Hepatocyte (in vitro differentiated cells): Measurements from ENCODE around the gene DNAJC25. TPM values are rescaled to one million over a fixed set of nuclear protein-coding genes. Genes with fewer than 3 reads are reported as not detected.

Experiments used
- DNase-seq: peaks from one replicate; pipeline ENCODE4 v3.0.0-alpha.2; 2016; ENCODE audit warnings: low spot score
- H2AFZ ChIP-seq: fragments of 200-600 bp; sonication (generic); 2 replicates; pipeline ENCODE4 v1.6.0; 2016; ENCODE audit warnings: antibody characterized with exemption, mild to moderate bottlenecking
- H3K27ac ChIP-seq: fragments of 200-600 bp; sonication (generic); 2 replicates; pipeline ENCODE4 v1.5.1; 2016; ENCODE audit warnings: mild to moderate bottlenecking
- H3K27me3 ChIP-seq: fragments of 200-600 bp; sonication (generic); 2 replicates; pipeline ENCODE4 v1.6.1; 2016
- H3K36me3 ChIP-seq: fragments of 200-600 bp; sonication (generic); replicated peaks from 2 replicates; pipeline ENCODE4 v1.5.1; 2016; ENCODE audit warnings: low read depth; ENCODE audit not compliant: insufficient read depth
- H3K4me1 ChIP-seq: fragments of 200-600 bp; sonication (generic); 2 replicates; pipeline ENCODE4 v1.5.1; 2016; ENCODE audit warnings: mild to moderate bottlenecking, moderate library complexity; ENCODE audit not compliant: insufficient read depth
- H3K4me2 ChIP-seq: fragments of 200-600 bp; sonication (generic); 2 replicates; pipeline ENCODE4 v1.6.0; 2016
- H3K4me3 ChIP-seq: fragments of 200-600 bp; sonication (generic); 2 replicates; pipeline ENCODE4 v1.5.1; 2016; ENCODE audit warnings: mild to moderate bottlenecking
- H3K79me2 ChIP-seq: fragments of 200-600 bp; sonication (generic); 2 replicates; pipeline ENCODE4 v1.6.0; 2017; ENCODE audit warnings: mild to moderate bottlenecking
- H3K9me2 ChIP-seq: fragments of 200-600 bp; sonication (generic); replicated peaks from 2 replicates; pipeline ENCODE4 v1.6.0; 2017; ENCODE audit warnings: mild to moderate bottlenecking; ENCODE audit not compliant: insufficient read depth
- H3K9me3 ChIP-seq: fragments of 200-600 bp; sonication (generic); 2 replicates; pipeline ENCODE4 v1.5.1; 2016; ENCODE audit warnings: low read depth, mild to moderate bottlenecking
- H4K20me1 ChIP-seq: fragments of 200-600 bp; sonication (generic); 2 replicates; pipeline ENCODE4 v1.6.0; 2016; ENCODE audit warnings: mild to moderate bottlenecking; ENCODE audit not compliant: insufficient read depth, poor library complexity, severe bottlenecking
- CTCF ChIP-seq: fragments of 200-600 bp; sonication (generic); IDR thresholded peaks from 2 replicates; pipeline ENCODE4 v1.5.1; 2016; ENCODE audit warnings: antibody characterized with exemption, mild to moderate bottlenecking; ENCODE audit not compliant: poor library complexity
- EZH2 ChIP-seq: fragments of 200-600 bp; sonication (generic); IDR thresholded peaks from 2 replicates; pipeline ENCODE4 v1.6.1; 2016; ENCODE audit warnings: antibody characterized with exemption, mild to moderate bottlenecking, borderline replicate concordance
- EZH2phosphoT487 ChIP-seq: fragments of 200-600 bp; sonication (generic); IDR thresholded peaks from one replicate; pipeline ENCODE4 v1.6.1; 2018; ENCODE audit warnings: antibody characterized with exemption, mild to moderate bottlenecking, low read depth, moderate library complexity; ENCODE audit not compliant: unreplicated experiment, severe bottlenecking
- WGBS: methylation state at CpG from one replicate; pipeline ENCODE4 v1.1.6; 2016; ENCODE audit warnings: low lambda C conversion rate; ENCODE audit errors: missing lambda C conversion rate; 5-methylcytosine and 5-hydroxymethylcytosine counted together
- polyA plus RNA-seq: library from polyadenylated mRNA; unstranded; fragments of >200 nt; fragmentation: Nextera tagmentation; extraction: Ambion mirVana; gene quantifications from 2 replicates; pipeline ENCODE4 v1.2.1, GENCODE V29; 2016
- total RNA-seq: library from RNA; depleted of rRNA; stranded (reverse); fragments of >200 nt; gene quantifications from 2 replicates; pipeline ENCODE4 v1.2.3, GENCODE V29; 2014

DNAJC25 gene
- total and polyA plus RNA-seq, 2 experiments from 2014 or later, result 16.1 to 19.8 TPM

- no peak for TF ChIP-seq EZH2
- no peak for TF ChIP-seq EZH2phosphoT487
- no peak for TF ChIP-seq CTCF
- Histone ChIP-seq H3K27ac (no peak overlapping the region), H3K9me2 (no peaks in the 10 kb centered on the region), H3K4me1 (no peaks in the 10 kb centered on the region), H3K4me2 (no peak overlapping the region), H3K9me3 (no peaks in the 10 kb centered on the region), H3K4me3 (no peak overlapping the region), H4K20me1 (no peaks in the 10 kb centered on the region), H3K27me3 (no peaks in the 10 kb centered on the region), H3K36me3 (peaks cover 5% of the 10 kb centered on the region), H2AFZ (no peak overlapping the region), H3K79me2 (no peaks in the 10 kb centered on the region)
- peak; percentile 9 for DNase-seq
- 74% methylated on average over 6 of the region's 6 CpGs for WGBS
Measured at GRCh38 chr9:111657051-111657450, 25.9 kb downstream of the DNAJC25 start.

GRCh38 chr9:111658943-111659342, 27.8 kb downstream of the DNAJC25 start:
- peak; percentile 10 for DNase-seq
- no peak overlapping the region for H2AFZ ChIP-seq
- no peak overlapping the region for H3K4me3 ChIP-seq
- H3K36me3 ChIP-seq, result peaks cover 2% of the 10 kb centered on the region
- H3K27ac ChIP-seq, result no peak overlapping the region
- H4K20me1 ChIP-seq, result peaks cover 6% of the 10 kb centered on the region
- H3K27me3 ChIP-seq, result no peaks in the 10 kb centered on the region
- H3K4me1 ChIP-seq, result peaks cover 13% of the 10 kb centered on the region
- H3K9me3 ChIP-seq, result no peaks in the 10 kb centered on the region
- peaks cover 14% of the 10 kb centered on the region for H3K79me2 ChIP-seq
- no peaks in the 10 kb centered on the region for H3K9me2 ChIP-seq
- TF ChIP-seq CTCF (no peak), EZH2 (no peak), EZH2phosphoT487 (no peak)
- 95% methylated on average over 8 of the region's 8 CpGs for WGBS
- H3K4me2 ChIP-seq, result no peak overlapping the region

- no peak overlapping the region for H3K27ac ChIP-seq
- WGBS, result 98% methylated on average over 3 of the region's 3 CpGs
- no peaks in the 10 kb centered on the region for H3K9me3 ChIP-seq
- no peak for DNase-seq
- H3K79me2 ChIP-seq, result peaks cover 21% of the 10 kb centered on the region
- no peak for TF ChIP-seq EZH2
- no peak for TF ChIP-seq CTCF
- no peak for TF ChIP-seq EZH2phosphoT487
- no peak overlapping the region for H3K4me3 ChIP-seq
- peaks cover 16% of the 10 kb centered on the region for H3K4me1 ChIP-seq
- no peaks in the 10 kb centered on the region for H3K27me3 ChIP-seq
- no peak overlapping the region for H2AFZ ChIP-seq
- H4K20me1 ChIP-seq, result peaks cover 10% of the 10 kb centered on the region
- no peaks in the 10 kb centered on the region for H3K36me3 ChIP-seq
- no peaks in the 10 kb centered on the region for H3K9me2 ChIP-seq
- H3K4me2 ChIP-seq, result no peak overlapping the region
Measured at GRCh38 chr9:111659691-111660090, 28.6 kb downstream of the DNAJC25 start.
